LNCAP (cell line): ENCODE measurements around the gene CDC42BPA.

ENCODE experiments used
- TF ChIP-seq, protein P1 (sequence below): fragments of 450-650 bp; IDR thresholded peaks from 2 replicates; pipeline ENCODE4 v1.5.1; 2017; ENCODE audit warnings: mild to moderate bottlenecking

CDC42BPA gene

DNA sequence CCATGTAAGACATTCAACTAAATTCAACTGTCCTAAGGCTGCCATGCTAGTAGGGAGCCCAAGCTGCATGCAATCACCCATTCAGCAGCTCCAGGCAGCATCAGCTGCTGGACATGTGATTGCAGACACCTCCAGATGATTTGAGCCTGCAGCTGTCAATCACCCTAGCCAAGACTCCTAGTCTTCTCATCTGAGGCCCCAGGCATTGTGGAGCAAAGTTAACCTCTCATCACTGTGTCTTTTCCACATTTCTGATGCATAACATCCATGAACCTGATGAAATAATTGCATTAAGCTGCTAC is 5.6 kb upstream of the CDC42BPA start:
- TF ChIP-seq, protein P1, sequence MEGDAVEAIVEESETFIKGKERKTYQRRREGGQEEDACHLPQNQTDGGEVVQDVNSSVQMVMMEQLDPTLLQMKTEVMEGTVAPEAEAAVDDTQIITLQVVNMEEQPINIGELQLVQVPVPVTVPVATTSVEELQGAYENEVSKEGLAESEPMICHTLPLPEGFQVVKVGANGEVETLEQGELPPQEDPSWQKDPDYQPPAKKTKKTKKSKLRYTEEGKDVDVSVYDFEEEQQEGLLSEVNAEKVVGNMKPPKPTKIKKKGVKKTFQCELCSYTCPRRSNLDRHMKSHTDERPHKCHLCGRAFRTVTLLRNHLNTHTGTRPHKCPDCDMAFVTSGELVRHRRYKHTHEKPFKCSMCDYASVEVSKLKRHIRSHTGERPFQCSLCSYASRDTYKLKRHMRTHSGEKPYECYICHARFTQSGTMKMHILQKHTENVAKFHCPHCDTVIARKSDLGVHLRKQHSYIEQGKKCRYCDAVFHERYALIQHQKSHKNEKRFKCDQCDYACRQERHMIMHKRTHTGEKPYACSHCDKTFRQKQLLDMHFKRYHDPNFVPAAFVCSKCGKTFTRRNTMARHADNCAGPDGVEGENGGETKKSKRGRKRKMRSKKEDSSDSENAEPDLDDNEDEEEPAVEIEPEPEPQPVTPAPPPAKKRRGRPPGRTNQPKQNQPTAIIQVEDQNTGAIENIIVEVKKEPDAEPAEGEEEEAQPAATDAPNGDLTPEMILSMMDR, result no peak

DNA sequence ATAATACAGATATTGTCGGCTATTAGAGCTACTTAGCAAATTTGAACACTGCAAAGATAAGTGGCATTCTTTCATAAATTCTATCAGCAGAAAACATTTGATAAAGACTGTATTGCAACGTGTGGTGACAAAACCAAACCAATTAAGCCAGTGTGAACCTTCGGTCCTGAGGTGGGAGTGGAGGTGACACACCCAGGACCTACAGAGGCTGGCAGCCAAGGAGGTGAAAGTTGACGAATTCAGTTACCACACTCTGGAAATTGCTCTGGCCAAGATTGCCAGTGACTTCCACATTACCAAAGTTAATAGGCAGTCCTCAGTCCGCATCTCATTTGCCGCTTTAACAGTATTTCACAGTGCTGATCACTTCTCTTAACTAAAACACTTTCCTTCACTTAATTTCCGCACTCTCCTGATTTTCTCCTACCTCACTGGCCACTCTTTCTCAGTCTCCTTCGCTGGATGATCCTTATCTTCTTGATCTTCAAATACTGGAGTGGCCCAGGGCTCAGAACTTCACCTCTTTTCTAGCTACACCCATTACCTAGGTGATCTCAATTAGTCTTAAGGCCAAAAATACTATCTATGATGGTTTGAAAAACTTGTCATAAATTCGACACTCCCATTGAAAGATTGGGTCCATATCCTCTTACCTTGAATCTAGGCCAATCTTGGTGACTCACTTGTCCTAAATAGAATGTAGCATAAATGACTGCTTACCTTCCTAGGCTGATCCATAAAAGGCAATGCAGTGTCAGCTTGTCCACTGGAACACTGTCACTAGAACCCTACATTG is 5.1 kb upstream of the CDC42BPA start:
- TF ChIP-seq, protein P1, result no peak

DNA sequence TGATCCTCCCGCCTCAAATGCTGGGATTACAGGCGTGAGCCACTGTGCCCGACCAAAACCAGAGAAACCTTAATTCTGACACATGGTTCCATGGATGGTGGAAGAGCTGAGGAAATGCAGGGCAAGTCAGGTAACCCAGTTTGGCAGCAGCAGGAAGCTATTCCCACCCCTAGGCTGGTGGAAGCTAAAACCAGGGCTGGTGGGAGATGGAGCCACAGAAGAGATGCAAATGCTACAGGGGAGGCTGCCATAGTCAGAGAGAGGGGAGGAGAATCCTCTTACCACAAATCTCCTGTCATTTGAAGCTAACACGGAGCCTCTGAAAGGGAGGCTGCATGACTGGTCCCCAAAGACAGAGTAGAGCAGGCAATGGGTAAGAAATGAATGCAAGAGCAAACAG is 4.1 kb upstream of the CDC42BPA start:
- TF ChIP-seq, protein P1, result no peak

DNA sequence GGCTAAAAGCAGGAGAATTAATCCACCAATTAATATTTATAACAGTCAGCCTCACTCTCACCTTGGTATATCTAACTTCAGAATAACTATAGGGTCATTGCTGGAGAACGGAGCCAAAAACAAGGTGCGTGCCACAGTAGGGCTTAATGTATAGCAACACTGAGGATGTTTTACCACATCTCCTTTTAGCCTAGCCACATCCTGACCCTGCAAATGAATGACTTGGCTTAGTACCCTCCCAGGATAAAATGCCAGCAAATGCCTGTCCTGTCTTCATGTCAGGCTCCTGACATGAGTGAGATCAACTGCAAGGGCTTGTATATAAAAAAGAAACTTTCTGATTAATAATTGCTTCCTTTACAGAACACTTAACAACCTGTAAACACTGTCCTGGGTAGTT is 2.7 kb upstream of the CDC42BPA start:
- TF ChIP-seq, protein P1, result no peak

DNA sequence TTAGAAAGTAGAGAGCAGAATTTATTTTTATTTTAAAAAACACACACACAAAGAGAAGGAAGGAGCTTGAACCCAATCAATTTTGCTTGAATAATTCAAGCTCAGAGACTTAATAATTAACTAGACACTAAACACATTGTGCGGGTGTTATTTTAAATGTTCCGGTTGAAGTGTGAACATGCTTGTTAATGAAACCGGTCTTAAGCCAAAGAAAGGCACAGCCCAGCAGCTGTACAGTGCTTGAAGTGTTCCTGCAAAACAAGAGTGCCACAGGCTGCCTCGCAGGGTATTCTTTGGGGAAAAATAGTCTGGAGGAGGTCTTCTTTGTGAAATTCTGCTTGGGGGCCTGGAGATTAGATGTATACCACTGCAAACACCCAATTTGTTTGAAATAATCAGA is 2.2 kb upstream of the CDC42BPA start:
- TF ChIP-seq, protein P1, result no peak

DNA sequence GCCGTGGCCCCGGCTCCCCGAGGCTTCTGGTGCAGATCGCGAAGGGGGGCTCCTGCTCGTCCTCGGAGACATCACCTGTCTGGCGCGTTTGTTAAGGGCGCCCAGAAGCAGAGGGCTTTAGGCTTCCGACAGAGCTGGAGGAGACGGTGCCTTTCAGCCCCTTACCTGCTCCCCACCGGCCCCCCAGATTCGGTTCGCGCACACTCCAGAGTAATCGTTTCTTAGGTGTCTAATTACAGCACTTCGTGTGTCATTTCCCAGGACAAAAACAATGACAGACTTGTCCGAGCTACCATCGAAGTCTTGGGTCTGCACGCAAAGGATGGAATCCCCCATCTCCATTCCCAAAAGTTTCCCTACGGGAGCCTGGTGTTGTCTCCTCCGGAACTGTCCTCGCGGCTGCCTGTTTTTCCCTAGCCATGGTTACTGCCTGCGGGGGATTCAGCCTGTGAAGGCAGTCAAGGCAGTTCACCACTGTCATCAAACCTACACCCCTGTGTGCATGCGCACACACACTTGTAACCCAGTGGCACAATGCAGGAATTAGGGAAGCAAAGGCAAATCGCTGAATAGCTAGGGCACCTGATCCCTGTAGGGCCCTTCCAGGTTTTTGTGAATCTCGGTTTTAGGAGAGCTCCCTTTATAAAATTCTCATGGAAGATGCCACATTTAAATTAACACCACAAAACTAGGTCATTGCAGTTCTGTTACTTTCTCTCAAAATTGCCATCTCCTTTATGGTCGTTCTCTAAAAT is 738 bp upstream of the CDC42BPA start:
- TF ChIP-seq, protein P1, result no peak

DNA sequence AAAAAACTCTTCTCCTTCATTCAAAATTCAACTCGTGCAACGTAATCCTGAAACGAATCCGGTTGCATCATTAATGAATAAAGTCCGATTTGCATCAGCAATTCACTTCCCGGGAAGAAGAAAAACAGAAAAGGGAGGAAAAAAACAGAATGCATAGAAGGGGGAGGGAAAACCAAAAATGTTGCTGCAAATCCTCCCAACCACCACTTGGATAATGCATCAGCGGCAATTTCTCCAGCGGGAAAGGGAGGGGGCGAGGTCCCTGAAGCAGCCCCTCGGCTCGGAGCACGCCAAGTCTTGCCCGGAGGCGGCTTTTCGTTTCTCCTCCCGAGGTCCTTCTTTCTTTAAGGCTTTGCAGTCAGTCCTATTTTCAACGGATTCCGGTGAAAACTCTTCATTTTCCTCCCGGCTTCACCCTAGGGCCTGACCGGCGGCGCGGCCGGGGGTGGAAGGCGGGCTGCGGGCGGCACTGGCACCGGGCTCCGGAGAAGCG is 723 bp downstream of the CDC42BPA start:
- TF ChIP-seq, protein P1, result peak; percentile 13; the same call in 1 of the 2 replicates
